ENCODE data around the gene GDE1.

GRCh38 chr16:19478505-19478904 is 43.4 kb downstream of the GDE1 start:
- TF ChIP-seq CTCF (IDR thresholded peaks at IDR 0.05 in 2 of 3, conservative IDR thresholded peaks at IDR 0.05 in 1 of 3; ENCODE audit: insufficient read depth in 2 of 3, low read depth in 1 of 3, low read length in 3 of 3): no peak
- no peak for TF ChIP-seq PYGO2 (tag; IDR thresholded peaks at IDR 0.05)
- TF ChIP-seq HCFC1 (IDR thresholded peaks at IDR 0.05; ENCODE audit: low read depth, low read length): no peak
- TF ChIP-seq REST (IDR thresholded peaks at IDR 0.05; ENCODE audit: borderline replicate concordance): no peak
- TF ChIP-seq REST (CRISPR knock-in tag; IDR thresholded peaks at IDR 0.05; ENCODE audit: low read depth): no peak
- no peak for TF ChIP-seq JUN (IDR thresholded peaks at IDR 0.05; ENCODE audit: borderline replicate concordance, low read depth, low read length)
- TF ChIP-seq JUN (CRISPR knock-in tag; IDR thresholded peaks at IDR 0.05; ENCODE audit: borderline replicate concordance): no peak
- no peak for TF ChIP-seq LEF1 (IDR thresholded peaks at IDR 0.05)
- TF ChIP-seq CBFB (CRISPR knock-in tag; IDR thresholded peaks at IDR 0.05): no peak
- no peak for TF ChIP-seq ZNF311 (CRISPR knock-in tag; IDR thresholded peaks at IDR 0.05)
- TF ChIP-seq GTF2A2 (tag; IDR thresholded peaks at IDR 0.05): no peak
- no peak for TF ChIP-seq ZNF263 (CRISPR knock-in tag; IDR thresholded peaks at IDR 0.05; ENCODE audit: borderline replicate concordance)
